WTC11 (cell line): ENCODE measurements around the gene SPHK2.

Experiments
- CREB1 ChIP-seq: sonication (generic); formaldehyde crosslinking; IDR thresholded peaks from 2 replicates; pipeline ENCODE4 v1.8.0; 2023; ENCODE audit warnings: mild to moderate bottlenecking, missing genetic modification reagents
- CTCF ChIP-seq: fragments of 200-600 bp; IDR thresholded peaks from 2 replicates; pipeline ENCODE4 v1.8.0; 2022; ENCODE audit warnings: antibody characterized with exemption
- E2F5 ChIP-seq: sonication (generic); formaldehyde crosslinking; IDR thresholded peaks from 2 replicates; pipeline ENCODE4 v1.8.1; 2022; ENCODE audit warnings: mild to moderate bottlenecking, moderate library complexity, missing genetic modification reagents
- MAX ChIP-seq: sonication (generic); formaldehyde crosslinking; IDR thresholded peaks from 2 replicates; pipeline ENCODE4 v1.8.0; 2022; ENCODE audit warnings: mild to moderate bottlenecking, missing genetic modification reagents
- PRDM15 ChIP-seq: sonication (generic); formaldehyde crosslinking; IDR thresholded peaks from 2 replicates; pipeline ENCODE4 v1.8.0; 2022; ENCODE audit warnings: missing genetic modification reagents
- SP1 ChIP-seq: sonication (generic); formaldehyde crosslinking; conservative IDR thresholded peaks from 2 replicates; pipeline ENCODE4 v1.8.1; 2022; ENCODE audit warnings: missing genetic modification reagents

GRCh38 chr19:48613852-48614435 is 5.4 kb upstream of the SPHK2 start:
- TF ChIP-seq E2F5 (CRISPR knock-in tag) (no peak), CREB1 (CRISPR knock-in tag) (no peak), CTCF (no peak), SP1 (CRISPR knock-in tag) (no peak), PRDM15 (CRISPR knock-in tag) (no peak), MAX (CRISPR knock-in tag) (no peak)
